Epithelial cell of proximal tubule (primary cell): ENCODE results near the gene SLC41A3. TPM values are rescaled to one million over a fixed set of nuclear protein-coding genes. Genes with fewer than 3 reads are reported as not detected.

Experiments
- DNase-seq: peaks from one replicate; pipeline ENCODE4 v3.0.0-alpha.2; 2011; ENCODE audit warnings: low read depth
- H3K4me3 ChIP-seq: 2 replicates; pipeline ENCODE4 v1.5.1; 2011; ENCODE audit warnings: low read depth, mild to moderate bottlenecking, low read length
- CTCF ChIP-seq: conservative IDR thresholded peaks from 2 replicates; pipeline ENCODE4 v1.5.1; 2012; ENCODE audit warnings: low read depth, mild to moderate bottlenecking, low read length
- total RNA-seq: library from RNA; depleted of rRNA; stranded (reverse); fragments of >200 nt; gene quantifications from 2 replicates; pipeline ENCODE4 v1.2.3, GENCODE V29; 2015

The SLC41A3 gene
- total RNA-seq, 1 donor from 2014 or later: 41.6 TPM

- TF ChIP-seq CTCF: no peak
- DNase-seq: no peak
Observed at GRCh38 chr3:126110431-126111125, 26.7 kb upstream of the SLC41A3 start.

GRCh38 chr3:126109880-126110235 is 25.9 kb upstream of the SLC41A3 start:
- no peak overlapping the region for H3K4me3 ChIP-seq
- TF ChIP-seq CTCF: no peak
- DNase-seq: no peak

More at GRCh38 chr3:126110431-126111125, 26.7 kb upstream of the SLC41A3 start:
- no peak overlapping the region for H3K4me3 ChIP-seq

- no peak for DNase-seq
- no peak overlapping the region for H3K4me3 ChIP-seq
- no peak for TF ChIP-seq CTCF
Observed at GRCh38 chr3:126109146-126109879, 25.4 kb upstream of the SLC41A3 start.

GRCh38 chr3:126108676-126109050 is 24.7 kb upstream of the SLC41A3 start:
- no peak overlapping the region for H3K4me3 ChIP-seq
- DNase-seq: no peak
- no peak for TF ChIP-seq CTCF

- TF ChIP-seq CTCF: no peak
- no peak for DNase-seq
- H3K4me3 ChIP-seq: no peak overlapping the region
Observed at GRCh38 chr3:126107957-126108675, 24.2 kb upstream of the SLC41A3 start.

GRCh38 chr3:126107203-126107939 is 23.4 kb upstream of the SLC41A3 start:
- no peak for DNase-seq
- H3K4me3 ChIP-seq: no peak overlapping the region
- TF ChIP-seq CTCF: no peak
